Measurements from ENCODE around the gene FSTL3. TPM values are rescaled to one million over a fixed set of nuclear protein-coding genes. Genes with fewer than 3 reads are reported as not detected.

FSTL3 gene
- total and polyA plus RNA-seq, 2 of the 13 experiments (the other 11 are each of a cell fraction or from before 2014, with no cell fraction given): 13.5 to 15.6 TPM

DNA sequence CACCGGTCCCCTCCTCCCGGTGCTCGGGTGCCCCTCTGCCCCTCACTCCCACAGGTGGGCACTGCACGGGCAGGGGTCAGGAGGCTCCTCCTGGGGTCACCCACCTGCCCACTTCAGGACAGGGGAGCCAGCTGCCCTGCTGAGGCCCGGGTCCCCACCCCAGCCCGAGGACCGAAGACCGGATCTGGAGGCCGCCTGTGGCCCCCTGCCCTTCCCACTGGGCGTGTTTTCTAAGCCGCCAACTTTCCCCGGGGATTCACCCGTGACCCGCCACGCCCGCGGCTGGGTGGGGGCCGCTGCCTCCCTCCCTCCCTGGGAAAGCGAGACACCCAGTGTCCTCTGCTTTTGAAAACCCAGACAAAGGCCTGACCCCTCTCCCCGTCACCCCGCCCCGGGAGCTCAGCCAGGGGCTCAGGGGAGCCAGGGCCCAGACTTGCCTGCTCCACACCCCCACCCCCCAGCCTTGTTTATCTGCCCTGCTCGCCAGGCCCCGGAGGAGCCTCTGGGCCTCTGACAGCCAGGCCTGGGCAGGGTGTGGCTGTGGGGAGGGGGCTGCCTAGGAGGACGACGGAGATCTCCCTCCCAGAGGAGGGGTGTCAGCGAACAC lies 33.9 kb downstream of the FSTL3 start:
- no peak for TF ChIP-seq ISL2 (CRISPR knock-in tag; IDR thresholded peaks at IDR 0.05)
- TF ChIP-seq PCBP1 (IDR thresholded peaks at IDR 0.05; ENCODE audit: borderline replicate concordance, low read depth, low read length): 0 out of 2 replicates have a peak, but pooled peaks have one; percentile 35
- TF ChIP-seq, protein P1, sequence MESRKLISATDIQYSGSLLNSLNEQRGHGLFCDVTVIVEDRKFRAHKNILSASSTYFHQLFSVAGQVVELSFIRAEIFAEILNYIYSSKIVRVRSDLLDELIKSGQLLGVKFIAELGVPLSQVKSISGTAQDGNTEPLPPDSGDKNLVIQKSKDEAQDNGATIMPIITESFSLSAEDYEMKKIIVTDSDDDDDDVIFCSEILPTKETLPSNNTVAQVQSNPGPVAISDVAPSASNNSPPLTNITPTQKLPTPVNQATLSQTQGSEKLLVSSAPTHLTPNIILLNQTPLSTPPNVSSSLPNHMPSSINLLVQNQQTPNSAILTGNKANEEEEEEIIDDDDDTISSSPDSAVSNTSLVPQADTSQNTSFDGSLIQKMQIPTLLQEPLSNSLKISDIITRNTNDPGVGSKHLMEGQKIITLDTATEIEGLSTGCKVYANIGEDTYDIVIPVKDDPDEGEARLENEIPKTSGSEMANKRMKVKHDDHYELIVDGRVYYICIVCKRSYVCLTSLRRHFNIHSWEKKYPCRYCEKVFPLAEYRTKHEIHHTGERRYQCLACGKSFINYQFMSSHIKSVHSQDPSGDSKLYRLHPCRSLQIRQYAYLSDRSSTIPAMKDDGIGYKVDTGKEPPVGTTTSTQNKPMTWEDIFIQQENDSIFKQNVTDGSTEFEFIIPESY (CRISPR knock-in tag; IDR thresholded peaks at IDR 0.05): peak; percentile 58
- TF ChIP-seq NR3C1 (CRISPR knock-in tag; IDR thresholded peaks at IDR 0.05): no peak
- TF ChIP-seq, protein P2, sequence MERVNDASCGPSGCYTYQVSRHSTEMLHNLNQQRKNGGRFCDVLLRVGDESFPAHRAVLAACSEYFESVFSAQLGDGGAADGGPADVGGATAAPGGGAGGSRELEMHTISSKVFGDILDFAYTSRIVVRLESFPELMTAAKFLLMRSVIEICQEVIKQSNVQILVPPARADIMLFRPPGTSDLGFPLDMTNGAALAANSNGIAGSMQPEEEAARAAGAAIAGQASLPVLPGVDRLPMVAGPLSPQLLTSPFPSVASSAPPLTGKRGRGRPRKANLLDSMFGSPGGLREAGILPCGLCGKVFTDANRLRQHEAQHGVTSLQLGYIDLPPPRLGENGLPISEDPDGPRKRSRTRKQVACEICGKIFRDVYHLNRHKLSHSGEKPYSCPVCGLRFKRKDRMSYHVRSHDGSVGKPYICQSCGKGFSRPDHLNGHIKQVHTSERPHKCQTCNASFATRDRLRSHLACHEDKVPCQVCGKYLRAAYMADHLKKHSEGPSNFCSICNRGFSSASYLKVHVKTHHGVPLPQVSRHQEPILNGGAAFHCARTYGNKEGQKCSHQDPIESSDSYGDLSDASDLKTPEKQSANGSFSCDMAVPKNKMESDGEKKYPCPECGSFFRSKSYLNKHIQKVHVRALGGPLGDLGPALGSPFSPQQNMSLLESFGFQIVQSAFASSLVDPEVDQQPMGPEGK (CRISPR knock-in tag; IDR thresholded peaks at IDR 0.05): peak; percentile 52
- TF ChIP-seq, protein P3, sequence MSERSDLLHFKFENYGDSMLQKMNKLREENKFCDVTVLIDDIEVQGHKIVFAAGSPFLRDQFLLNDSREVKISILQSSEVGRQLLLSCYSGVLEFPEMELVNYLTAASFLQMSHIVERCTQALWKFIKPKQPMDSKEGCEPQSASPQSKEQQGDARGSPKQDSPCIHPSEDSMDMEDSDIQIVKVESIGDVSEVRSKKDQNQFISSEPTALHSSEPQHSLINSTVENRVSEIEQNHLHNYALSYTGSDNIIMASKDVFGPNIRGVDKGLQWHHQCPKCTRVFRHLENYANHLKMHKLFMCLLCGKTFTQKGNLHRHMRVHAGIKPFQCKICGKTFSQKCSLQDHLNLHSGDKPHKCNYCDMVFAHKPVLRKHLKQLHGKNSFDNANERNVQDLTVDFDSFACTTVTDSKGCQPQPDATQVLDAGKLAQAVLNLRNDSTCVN (CRISPR knock-in tag; IDR thresholded peaks at IDR 0.05; ENCODE audit: borderline replicate concordance): no peak
- TF ChIP-seq, protein P4, sequence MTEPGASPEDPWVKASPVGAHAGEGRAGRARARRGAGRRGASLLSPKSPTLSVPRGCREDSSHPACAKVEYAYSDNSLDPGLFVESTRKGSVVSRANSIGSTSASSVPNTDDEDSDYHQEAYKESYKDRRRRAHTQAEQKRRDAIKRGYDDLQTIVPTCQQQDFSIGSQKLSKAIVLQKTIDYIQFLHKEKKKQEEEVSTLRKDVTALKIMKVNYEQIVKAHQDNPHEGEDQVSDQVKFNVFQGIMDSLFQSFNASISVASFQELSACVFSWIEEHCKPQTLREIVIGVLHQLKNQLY (CRISPR knock-in tag; IDR thresholded peaks at IDR 0.05): no peak
- TF ChIP-seq, protein P5, sequence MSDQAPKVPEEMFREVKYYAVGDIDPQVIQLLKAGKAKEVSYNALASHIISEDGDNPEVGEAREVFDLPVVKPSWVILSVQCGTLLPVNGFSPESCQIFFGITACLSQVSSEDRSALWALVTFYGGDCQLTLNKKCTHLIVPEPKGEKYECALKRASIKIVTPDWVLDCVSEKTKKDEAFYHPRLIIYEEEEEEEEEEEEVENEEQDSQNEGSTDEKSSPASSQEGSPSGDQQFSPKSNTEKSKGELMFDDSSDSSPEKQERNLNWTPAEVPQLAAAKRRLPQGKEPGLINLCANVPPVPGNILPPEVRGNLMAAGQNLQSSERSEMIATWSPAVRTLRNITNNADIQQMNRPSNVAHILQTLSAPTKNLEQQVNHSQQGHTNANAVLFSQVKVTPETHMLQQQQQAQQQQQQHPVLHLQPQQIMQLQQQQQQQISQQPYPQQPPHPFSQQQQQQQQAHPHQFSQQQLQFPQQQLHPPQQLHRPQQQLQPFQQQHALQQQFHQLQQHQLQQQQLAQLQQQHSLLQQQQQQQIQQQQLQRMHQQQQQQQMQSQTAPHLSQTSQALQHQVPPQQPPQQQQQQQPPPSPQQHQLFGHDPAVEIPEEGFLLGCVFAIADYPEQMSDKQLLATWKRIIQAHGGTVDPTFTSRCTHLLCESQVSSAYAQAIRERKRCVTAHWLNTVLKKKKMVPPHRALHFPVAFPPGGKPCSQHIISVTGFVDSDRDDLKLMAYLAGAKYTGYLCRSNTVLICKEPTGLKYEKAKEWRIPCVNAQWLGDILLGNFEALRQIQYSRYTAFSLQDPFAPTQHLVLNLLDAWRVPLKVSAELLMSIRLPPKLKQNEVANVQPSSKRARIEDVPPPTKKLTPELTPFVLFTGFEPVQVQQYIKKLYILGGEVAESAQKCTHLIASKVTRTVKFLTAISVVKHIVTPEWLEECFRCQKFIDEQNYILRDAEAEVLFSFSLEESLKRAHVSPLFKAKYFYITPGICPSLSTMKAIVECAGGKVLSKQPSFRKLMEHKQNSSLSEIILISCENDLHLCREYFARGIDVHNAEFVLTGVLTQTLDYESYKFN (CRISPR knock-in tag; conservative IDR thresholded peaks at IDR 0.05): no peak
- ATAC-seq: no peak; the same call in 2 of the 3 replicates
- Histone ChIP-seq H3K79me2 (ENCODE audit: insufficient read depth, low read length) (no peaks in the 10 kb centered on the region), H3K4me2 (ENCODE audit: low read depth, low read length) (peak overlapping the region; percentile 53), H3K27me3 (ENCODE audit: control insufficient read depth in 1 of 2, insufficient read depth in 2 of 2, low read length in 2 of 2) (no peaks in the 10 kb centered on the region), H3K9ac (ENCODE audit: insufficient read depth, low read depth, low read length) (no peak overlapping the region), H3K27ac (ENCODE audit: extremely low read length, insufficient read depth, low read length) (no peak overlapping the region), H4K20me1 (ENCODE audit: insufficient read depth, low read length) (no peaks in the 10 kb centered on the region), H2AFZ (ENCODE audit: low read length) (no peak overlapping the region), H3K4me3 (replicated peaks in 1 of 3; ENCODE audit: insufficient read depth in 1 of 3, low read depth in 2 of 3, low read length in 3 of 3) (peak overlapping the region in 2 of 3 experiments; percentile 62 to 72; a peak in 3 of 6 replicates), H3K9me3 (ENCODE audit: low read length) (no peaks in the 10 kb centered on the region), H3K4me1 (ENCODE audit: insufficient read depth, low read length) (peaks cover 47% of the 10 kb centered on the region), H3K36me3 (replicated peaks in 1 of 2; ENCODE audit: control insufficient read depth in 1 of 2, insufficient read depth in 2 of 2, low read length in 2 of 2) (no peaks in the 10 kb centered on the region)
- 34% methylated on average over 15 of the region's 27 CpGs for WGBS (ENCODE audit: low lambda C conversion rate)
- FAIRE-seq: no peak
- no TSS peak for BruUV-seq (replicated peaks)
- ChIA-PET POLR2A (interaction anchor here (0.6 kb wide), 1 partner anchor 693 kb away, joined by 3 read pairs; no protein-coding TSS in a partner anchor), CTCF (ENCODE audit: low intra/inter-chr PET ratio, low total read pairs) (no interaction called here)
- no peak for DNase-seq (ENCODE audit: low spot score)
- intact Hi-C loops (cut with micrococcal nuclease; ENCODE audit: unreplicated experiment) (no loop called here), in situ Hi-C loops (cut with HindIII; ENCODE audit: extremely low pct_ligation_motif_present, low pct_unique_long_range_greater_than_20kb) (no loop called here)

All from HepG2 (cell line).